Gastroesophageal sphincter (tissue), 3 donors: ENCODE measurements around the gene NR6A1.

Experiments
- CTCF ChIP-seq, 4 experiments: fragments of 200-600 bp in 2 of 4; fragments of 450-650 bp in 2 of 4; sonication (generic) in 1 of 4; IDR thresholded peaks; one replicate each; pipeline ENCODE4 v1.5.1; 2017 to 2019; ENCODE audit warnings: antibody characterized with exemption in 4 of 4, mild to moderate bottlenecking in 2 of 4, moderate library complexity in 2 of 4
- EP300 ChIP-seq: sonication (generic); formaldehyde crosslinking; IDR thresholded peaks from one replicate; pipeline ENCODE4 v1.6.1; 2017; ENCODE audit warnings: antibody characterized with exemption, mild to moderate bottlenecking
- POLR2AphosphoS5 ChIP-seq: sonication (generic); formaldehyde crosslinking; IDR thresholded peaks from one replicate; pipeline ENCODE4 v1.6.1; 2017; ENCODE audit warnings: antibody characterized with exemption

GRCh38 chr9:124489222-124489621 is 281.9 kb downstream of the NR6A1 start:
- TF ChIP-seq CTCF (IDR thresholded peaks at IDR 0.05) (no peak), POLR2AphosphoS5 (no peak), EP300 (no peak)
